NCI-H128 (cell line): ENCODE data around the gene ABCC9.

ENCODE experiments used
- DNase-seq: peaks from one replicate; lab custom pipeline; 2025; ENCODE audit not compliant: unreplicated experiment; lab: John Stamatoyannopoulos, UW

The ABCC9 gene

GRCh38 chr12:21940549-21941505, at the start of gene ABCC9:
Gene ABCC9, minus strand, starts transcription at chr12:21941426. Its CDS starts 4,752 bp downstream, at chr12:21936674.
- no peak for DNase-seq

- no peak for DNase-seq
These were observed 48.7 kb upstream of the ABCC9 start for GRCh38 chr12:21989819-21990412.

- no peak for DNase-seq
These were observed 47.4 kb upstream of the ABCC9 start for GRCh38 chr12:21988619-21989018.

GRCh38 chr12:21987755-21988154, 46.5 kb upstream of the ABCC9 start:
- DNase-seq, result no peak

DNA sequence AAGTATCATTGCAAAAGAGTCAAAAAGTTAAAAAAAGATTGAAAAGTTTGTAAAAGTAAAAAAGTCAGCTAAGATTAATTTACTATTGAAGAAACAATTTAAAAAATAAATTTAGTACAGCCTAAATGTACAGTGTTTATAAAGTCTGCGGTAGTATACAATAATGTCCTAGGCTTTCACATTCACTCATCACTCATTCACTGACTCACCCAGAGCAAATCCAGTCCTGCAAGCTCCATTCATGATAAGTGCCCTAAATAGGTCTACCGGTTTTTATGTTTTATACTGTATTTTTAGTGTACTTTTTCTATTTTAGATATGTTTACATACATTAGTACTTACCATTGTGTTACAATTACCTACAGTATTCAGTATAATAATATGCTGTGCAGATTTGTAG, 43.9 kb upstream of the ABCC9 start:
- DNase-seq, result no peak

DNA sequence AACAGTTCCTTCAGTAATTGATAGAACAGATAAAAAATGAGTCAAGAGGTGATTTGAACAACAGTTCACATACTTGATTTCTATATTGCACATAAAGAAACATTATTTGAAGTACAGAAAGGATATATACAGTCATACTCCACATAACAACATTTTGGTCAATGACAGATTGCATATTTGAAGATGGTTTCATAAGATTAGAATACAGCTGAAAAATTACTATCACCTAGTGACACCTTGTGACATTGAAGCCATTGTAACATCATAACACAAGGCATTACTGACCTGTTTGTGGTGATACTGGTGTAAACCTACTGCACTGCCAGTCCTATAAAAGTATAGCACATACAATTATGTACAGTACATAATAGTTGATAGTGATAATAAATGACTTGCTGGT, 43.1 kb upstream of the ABCC9 start:
- no peak for DNase-seq

DNA sequence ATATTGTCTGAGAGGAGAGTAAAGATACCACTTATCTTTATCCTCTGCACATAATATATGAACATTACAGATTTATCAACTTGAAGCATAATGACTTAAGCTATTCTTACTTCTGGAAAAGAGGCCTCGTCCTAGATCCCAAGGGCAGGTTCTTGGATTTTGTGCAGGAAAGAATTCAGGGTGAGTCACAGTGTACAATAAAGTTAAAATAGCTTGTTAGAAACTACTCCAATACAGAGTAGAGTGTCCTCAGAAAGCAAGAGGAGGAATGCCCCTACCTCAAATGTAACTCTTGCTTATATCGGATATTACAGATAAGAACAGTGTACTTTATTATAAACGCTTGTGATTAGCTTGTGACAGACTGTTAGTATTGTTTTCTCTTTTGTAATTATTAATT, 41.9 kb upstream of the ABCC9 start:
- DNase-seq, result no peak

DNA sequence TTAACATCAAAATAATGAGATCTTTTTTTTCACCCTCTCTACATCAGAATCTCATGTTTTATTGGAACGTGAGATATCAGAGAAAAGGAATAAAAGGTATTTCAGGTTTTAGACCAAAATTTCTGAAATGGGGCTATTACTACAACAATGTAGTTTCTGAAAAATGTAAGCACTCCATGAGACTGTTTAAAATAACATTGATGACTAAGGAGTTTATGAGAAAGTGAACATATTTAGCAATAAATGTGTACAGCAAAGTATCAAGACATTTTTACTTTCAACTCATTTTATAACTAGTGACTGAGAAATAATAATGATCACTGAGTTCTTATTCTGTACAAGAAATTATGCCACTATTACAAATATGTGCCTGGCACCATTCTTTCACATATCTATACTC, 39.3 kb upstream of the ABCC9 start:
- no peak for DNase-seq

DNA sequence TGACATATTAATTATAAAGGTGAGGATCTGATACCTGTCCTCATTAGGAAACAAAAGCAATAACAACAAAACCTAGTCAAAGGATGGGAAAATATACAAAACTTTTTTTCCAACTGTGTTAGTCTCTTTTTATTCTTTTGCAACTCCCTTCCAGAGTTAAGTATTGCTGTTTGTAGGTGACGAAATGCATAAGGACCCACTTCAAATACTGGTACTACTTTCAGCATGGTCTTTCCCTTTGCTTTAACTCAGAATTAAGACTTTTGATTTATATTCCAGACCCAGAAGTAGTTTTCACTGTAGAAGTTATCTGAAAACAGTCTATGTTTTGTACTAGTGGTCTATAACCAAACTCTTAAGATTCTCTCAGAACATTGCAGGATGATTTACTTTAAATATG, 34.1 kb upstream of the ABCC9 start:
- DNase-seq, result no peak

DNA sequence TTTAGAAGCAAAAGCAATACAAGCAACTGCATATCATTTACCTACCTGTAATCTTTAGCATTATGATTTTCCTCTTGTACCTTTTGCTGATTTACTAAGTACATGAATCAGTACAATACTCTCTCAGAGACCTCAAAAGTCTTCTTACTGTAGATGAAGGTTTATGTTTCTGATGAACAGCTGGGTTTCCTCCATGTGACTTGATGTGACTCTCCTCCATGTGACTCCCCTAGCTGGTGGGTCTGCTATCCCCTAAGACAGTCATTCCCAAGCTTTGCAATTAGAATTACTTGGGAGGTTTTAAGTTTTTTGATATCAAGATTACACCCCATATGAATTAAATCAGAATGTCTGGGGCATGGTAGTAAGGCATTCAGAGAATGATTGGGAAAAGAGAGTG, 32.0 kb upstream of the ABCC9 start:
- no peak for DNase-seq

DNA sequence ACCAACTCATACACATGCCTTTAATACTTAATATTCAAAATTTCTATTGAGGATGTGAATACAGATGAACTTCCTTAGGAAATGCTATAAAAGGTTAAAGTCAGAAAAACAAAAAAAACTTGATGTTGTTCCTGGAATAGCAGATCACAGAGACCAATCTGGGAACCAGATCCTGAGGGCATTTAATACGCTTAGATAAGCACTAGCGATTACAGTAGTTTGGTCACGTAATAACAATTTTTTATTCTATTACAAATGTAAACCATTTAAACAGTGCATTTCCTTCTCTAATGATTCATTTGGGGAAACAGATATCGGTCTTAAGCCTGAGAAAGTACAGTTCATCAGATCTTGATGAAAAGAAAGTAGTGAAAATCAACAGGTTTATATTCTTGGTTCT, 30.8 kb upstream of the ABCC9 start:
- no peak for DNase-seq

DNA sequence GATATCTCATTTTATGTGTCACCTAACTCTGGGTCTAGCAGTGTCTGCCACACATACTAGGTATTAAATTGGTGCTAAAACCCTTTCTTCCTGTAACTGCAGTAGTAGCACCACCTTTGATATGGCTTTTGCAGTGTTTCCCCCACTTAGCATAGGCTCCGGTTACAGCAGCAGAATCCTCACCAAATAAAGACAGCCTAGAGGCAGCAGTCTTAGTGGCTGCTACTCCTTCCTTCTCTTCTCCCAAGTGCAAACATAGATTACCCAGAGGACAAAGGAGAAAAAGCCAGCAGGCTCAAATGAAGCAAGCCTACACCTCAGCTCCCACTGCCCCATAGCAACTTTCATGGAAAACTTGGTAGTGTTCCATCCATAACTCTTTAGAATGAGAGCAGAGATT, 30.1 kb upstream of the ABCC9 start:
- no peak for DNase-seq

DNA sequence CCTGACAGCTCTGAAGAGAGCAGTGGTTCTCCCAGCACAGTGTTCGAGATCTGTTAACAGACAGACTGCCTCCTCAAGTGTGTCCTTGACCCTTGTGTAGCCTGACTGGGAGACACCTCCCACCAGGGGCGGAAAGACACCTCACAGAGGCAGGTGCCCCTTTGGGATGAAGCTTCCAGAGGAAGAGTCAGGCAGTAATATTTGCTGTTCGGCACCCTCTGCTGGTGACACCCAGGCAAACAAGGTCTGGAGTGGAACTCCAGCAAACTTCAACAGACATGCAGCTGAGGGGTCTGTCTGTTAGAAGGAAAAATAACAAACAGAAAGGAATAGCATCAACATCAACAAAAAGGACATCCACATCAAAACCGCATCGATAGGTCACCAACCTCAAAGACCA, 21.6 kb upstream of the ABCC9 start:
- DNase-seq, result no peak

- no peak for DNase-seq
These were observed 21.0 kb upstream of the ABCC9 start for GRCh38 chr12:21962236-21962635.

DNA sequence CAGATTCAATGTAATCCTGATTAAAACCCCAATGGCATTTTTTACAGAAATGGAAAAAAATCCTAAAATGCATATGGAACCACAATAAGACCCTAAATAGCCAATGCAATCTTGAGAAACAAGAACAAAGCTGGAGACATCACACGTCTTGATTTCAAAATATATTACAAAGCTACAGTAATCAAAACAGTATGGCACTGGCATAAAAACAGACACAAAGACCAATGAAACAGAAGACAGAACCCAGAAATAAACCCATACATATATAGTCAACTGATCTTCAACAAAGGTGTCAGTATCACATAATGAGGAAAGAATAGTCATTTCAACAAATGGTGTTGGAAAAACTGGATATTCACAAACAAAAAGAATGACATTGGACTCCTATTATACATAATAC, 9.4 kb upstream of the ABCC9 start:
- no peak for DNase-seq

DNA sequence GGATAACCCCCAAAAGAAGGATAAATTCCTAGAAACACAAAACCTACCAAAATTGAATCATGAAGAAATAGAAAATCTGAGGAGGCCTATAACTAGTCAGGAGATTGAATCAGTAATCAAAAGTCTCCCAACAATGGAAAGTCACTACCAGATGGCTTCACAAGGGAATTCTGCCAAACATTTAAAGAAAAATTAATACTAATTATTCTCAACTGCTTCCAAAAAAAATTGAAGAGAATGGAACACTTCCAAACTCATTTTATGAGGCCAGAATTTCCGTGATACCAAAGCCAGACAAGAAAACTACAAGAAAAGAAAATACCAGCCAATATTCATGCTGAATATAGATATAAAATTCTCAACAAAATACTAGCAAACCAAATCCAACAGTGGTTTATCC, 7.8 kb upstream of the ABCC9 start:
- DNase-seq, result no peak

GRCh38 chr12:21946983-21947382, 5.8 kb upstream of the ABCC9 start:
- no peak for DNase-seq

GRCh38 chr12:21945002-21945401, 3.8 kb upstream of the ABCC9 start:
- no peak for DNase-seq

DNA sequence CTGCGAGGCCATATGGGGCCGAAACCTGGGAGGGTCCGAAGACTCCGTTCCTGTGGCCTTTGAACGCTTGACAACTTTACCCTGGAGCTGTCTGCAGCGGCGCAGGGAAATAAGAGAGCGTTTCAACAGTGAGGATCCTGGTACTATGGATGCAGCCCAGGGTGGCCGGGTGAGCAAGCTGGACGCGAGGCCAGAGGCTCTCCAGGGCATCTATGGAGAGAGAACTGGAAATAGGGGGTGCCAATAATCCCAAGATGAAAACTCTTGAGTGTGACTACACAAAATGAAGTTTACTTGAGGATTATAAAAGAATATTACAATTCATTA, 1.1 kb upstream of the ABCC9 start:
- DNase-seq, result no peak

GRCh38 chr12:21941506-21942376, 515 bp upstream of the ABCC9 start:
- no peak for DNase-seq

- no peak for DNase-seq
These were observed 1.8 kb downstream of the ABCC9 start for GRCh38 chr12:21939435-21939834.

DNA sequence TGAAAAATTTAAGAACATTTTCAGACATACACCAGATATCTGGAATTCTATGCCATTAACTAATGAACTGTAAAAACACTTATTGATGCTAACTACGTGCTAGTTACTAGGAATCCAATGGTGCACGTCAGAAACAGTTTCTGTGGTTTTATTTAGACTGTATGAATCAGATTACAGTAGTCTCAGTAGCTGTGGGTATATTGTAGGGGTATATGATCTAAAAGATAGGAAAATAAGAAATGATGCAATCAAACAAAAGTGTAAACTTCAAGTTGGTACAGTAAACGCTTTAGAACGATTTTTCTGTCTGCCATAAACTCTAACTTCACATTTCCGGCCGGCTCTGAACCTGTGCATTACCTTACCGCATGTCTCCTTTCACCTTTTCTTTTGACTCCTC, 2.3 kb downstream of the ABCC9 start:
- no peak for DNase-seq
